ENCODE measurements around the gene PACSIN1. TPM values are rescaled to one million over a fixed set of nuclear protein-coding genes. Genes with fewer than 3 reads are reported as not detected.

The PACSIN1 gene
- total RNA-seq, 1 donor from 2014 or later = 0.11 TPM

- Mint-ChIP-seq H3K4me3 (no peak overlapping the region), H3K27me3 (no peaks in the 10 kb centered on the region), H3K4me1 (peaks cover 11% of the 10 kb centered on the region), H3K36me3 (ENCODE audit: low read depth) (no peaks in the 10 kb centered on the region), H3K27ac (no peak overlapping the region), H3K9me3 (no peaks in the 10 kb centered on the region)
- ATAC-seq (ENCODE audit: low read depth) (no peak), DNase-seq (no peak)
- ChIA-PET CTCF (interaction anchor here (2.6 kb wide), 1 partner anchor 83 kb away, joined by 12 read pairs; no protein-coding TSS in a partner anchor), POLR2A (interaction anchor here (1.1 kb wide), 1 partner anchor 58 kb away, joined by 3 read pairs; no protein-coding TSS in a partner anchor)
- intact Hi-C loops (cut with micrococcal nuclease) = loop anchor here (2.0 to 10.0 kb wide), 5 partner anchors 59 to 278 kb away; partner anchors contain the start of genes ILRUN, PACSIN1, SMIM29 and SNRPC
- TF ChIP-seq, protein P1, sequence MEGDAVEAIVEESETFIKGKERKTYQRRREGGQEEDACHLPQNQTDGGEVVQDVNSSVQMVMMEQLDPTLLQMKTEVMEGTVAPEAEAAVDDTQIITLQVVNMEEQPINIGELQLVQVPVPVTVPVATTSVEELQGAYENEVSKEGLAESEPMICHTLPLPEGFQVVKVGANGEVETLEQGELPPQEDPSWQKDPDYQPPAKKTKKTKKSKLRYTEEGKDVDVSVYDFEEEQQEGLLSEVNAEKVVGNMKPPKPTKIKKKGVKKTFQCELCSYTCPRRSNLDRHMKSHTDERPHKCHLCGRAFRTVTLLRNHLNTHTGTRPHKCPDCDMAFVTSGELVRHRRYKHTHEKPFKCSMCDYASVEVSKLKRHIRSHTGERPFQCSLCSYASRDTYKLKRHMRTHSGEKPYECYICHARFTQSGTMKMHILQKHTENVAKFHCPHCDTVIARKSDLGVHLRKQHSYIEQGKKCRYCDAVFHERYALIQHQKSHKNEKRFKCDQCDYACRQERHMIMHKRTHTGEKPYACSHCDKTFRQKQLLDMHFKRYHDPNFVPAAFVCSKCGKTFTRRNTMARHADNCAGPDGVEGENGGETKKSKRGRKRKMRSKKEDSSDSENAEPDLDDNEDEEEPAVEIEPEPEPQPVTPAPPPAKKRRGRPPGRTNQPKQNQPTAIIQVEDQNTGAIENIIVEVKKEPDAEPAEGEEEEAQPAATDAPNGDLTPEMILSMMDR (IDR thresholded peaks at IDR 0.05) = no peak
These were observed 60.5 kb downstream of the PACSIN1 start for GRCh38 chr6:34526241-34526972.

DNA sequence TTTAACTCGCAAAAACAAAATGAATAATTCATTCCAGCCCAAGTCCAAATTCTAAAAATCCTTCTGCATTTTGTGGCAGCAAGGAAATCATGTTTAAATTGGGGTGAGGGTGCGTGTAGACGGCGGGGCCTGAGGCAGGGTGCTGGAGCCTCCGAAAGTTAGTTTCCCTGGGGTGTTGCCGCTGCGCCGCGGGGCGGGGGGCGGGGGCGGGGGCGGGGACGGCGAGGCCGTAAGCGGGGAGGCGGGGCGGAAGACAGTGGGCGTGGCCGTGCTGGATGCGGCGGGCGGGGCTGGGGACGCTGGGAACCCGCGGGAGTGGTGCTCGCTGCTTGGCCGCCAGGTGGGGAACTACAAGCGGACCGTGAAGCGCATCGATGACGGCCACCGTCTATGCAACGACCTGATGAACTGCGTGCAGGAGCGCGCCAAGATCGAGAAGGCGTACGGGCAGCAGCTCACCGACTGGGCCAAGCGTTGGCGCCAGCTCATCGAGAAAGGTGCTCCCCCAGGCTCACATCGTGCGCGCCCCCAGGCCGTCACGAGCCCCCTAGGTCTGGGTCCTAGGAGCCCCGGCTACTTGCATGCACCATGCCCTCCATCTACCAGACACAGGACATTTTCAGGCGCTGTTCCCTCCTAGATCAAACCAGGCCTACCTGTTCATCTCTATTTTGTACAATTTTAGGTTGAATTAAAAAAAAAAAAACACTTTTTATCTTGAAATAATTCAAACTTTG is 61.3 kb downstream of the PACSIN1 start:
- ATAC-seq (ENCODE audit: low read depth) = peak; percentile 98

DNA sequence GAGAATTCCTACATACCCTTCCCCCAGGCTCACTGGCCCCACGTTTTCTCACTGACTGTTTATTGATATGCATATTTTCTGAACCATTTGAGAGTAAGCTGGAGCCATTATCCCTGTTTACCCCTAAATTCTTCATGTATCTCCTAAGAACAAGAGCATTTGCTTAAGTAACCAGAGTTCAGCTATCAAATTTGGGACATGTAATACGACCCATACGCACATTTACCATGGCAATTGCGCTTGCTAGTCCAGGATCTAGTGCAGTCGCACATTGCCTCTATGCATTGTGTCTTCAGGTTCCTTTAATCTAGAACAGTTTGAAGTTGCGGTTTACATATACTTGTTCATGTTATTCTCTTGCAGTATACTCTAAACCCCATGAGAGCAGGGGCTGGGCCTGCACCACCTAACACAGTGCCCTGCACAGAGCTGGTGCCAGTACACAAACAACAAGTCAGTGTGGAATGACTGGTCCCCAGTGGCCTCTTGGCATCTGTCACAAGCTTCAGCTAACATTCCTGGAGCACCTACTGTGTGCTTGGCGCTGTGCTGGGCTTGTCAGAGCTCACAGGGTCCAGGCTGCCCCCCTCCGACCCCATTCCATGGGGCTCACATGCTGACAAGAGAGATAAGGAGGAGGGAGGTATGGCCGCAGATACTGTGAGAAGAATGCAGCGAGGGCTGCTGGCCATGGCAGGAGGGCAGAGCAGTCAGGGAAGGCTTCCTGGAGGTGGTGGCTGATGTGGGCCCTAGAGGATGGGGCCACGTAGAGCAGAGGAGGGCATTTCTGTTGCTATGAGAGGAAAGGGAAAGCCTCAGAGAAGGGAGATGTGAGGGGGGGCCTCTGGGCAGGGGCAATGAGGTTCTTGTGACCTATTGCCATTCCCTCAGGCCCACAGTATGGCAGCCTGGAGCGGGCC is 62.1 kb downstream of the PACSIN1 start:
- no peaks in the 10 kb centered on the region for H3K36me3 Mint-ChIP-seq (ENCODE audit: low read depth)
- ChIA-PET POLR2A (interaction anchor here (0.5 to 0.7 kb wide), 2 partner anchors 229 to 542 kb away, joined by 4 to 6 read pairs; no protein-coding TSS in a partner anchor), CTCF (interaction anchor here (1.1 to 2.6 kb wide), 3 partner anchors 61 to 81 kb away, joined by 3 to 12 read pairs (median 5); no protein-coding TSS in a partner anchor)
- H3K27ac Mint-ChIP-seq = no peak overlapping the region
- H3K27me3 Mint-ChIP-seq = no peaks in the 10 kb centered on the region
- no peaks in the 10 kb centered on the region for H3K9me3 Mint-ChIP-seq
- H3K4me3 Mint-ChIP-seq = no peak overlapping the region
- intact Hi-C loops (cut with micrococcal nuclease) = loop anchor here (1.0 to 10.0 kb wide), 8 partner anchors 61 to 360 kb away; partner anchors contain the start of genes ILRUN, NUDT3, PACSIN1 and SMIM29
- DNase-seq (no peak), ATAC-seq (ENCODE audit: low read depth) (no peak)
- TF ChIP-seq, protein P1 (IDR thresholded peaks at IDR 0.05) = no peak
- H3K4me1 Mint-ChIP-seq = peaks cover 7% of the 10 kb centered on the region

More for the DNA sequence above, 61.3 kb downstream of the PACSIN1 start:
- POLR2A ChIA-PET = interaction anchor here (0.5 to 1.1 kb wide), 3 partner anchors 59 to 542 kb away, joined by 3 to 6 read pairs (median 4); no protein-coding TSS in a partner anchor
- TF ChIP-seq, protein P1 (IDR thresholded peaks at IDR 0.05) = no peak
- intact Hi-C loops (cut with micrococcal nuclease) = loop anchor here (1.0 to 10.0 kb wide), 8 partner anchors 60 to 361 kb away; partner anchors contain the start of genes ILRUN, NUDT3, PACSIN1 and SMIM29
- Mint-ChIP-seq H3K4me1 (peaks cover 7% of the 10 kb centered on the region), H3K27me3 (no peaks in the 10 kb centered on the region), H3K4me3 (peak overlapping the region; percentile 69), H3K9me3 (no peaks in the 10 kb centered on the region), H3K36me3 (ENCODE audit: low read depth) (no peaks in the 10 kb centered on the region), H3K27ac (peak overlapping the region; percentile 66)
- DNase-seq = peak; percentile 92
- CTCF ChIA-PET = interaction anchor here (1.1 to 2.6 kb wide), 3 partner anchors 61 to 82 kb away, joined by 3 to 12 read pairs (median 5); no protein-coding TSS in a partner anchor

DNA sequence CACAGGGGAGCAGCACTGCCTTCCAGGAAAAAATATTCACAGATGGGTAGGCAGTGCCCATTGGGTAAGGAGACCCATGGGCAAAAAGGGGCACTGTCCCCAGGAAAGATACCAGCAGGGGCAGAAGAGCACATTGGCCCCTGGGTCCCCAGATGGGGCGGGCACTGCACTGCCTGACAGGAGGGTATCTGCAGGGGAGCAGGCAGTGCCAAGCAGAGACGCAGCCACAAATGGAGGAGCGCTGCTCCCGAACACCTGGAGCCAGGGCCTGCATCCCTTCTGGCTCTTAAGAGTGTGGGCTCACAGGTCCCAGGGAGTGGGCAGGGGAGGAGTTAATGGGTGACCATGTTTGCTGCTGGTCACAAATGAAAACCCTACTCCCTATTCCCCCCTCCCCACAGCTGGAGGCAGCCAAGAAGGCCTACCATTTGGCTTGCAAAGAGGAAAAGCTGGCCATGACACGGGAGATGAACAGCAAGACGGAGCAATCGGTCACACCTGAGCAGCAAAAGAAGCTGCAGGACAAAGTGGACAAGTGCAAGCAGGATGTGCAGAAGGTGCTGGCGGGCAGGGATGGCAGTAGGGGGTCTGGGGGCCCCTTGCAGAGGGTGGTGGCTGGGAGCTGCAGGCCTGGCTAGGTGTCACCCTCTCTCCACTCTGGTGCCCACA is 63.3 kb downstream of the PACSIN1 start:
- H3K27ac Mint-ChIP-seq = no peak overlapping the region
- POLR2A ChIA-PET = no interaction called here
- no peak overlapping the region for H3K4me3 Mint-ChIP-seq
- ATAC-seq (ENCODE audit: low read depth) (no peak), DNase-seq (no peak)
- no peaks in the 10 kb centered on the region for H3K27me3 Mint-ChIP-seq
- H3K36me3 Mint-ChIP-seq (ENCODE audit: low read depth) = no peaks in the 10 kb centered on the region
- H3K9me3 Mint-ChIP-seq = no peaks in the 10 kb centered on the region
- TF ChIP-seq, protein P1 (IDR thresholded peaks at IDR 0.05) = no peak
- CTCF ChIA-PET = no interaction called here
- intact Hi-C loops (cut with micrococcal nuclease) = loop anchor here (5.0 to 10.0 kb wide), 2 partner anchors 62 to 226 kb away; partner anchors contain the start of genes PACSIN1 and SNRPC
- H3K4me1 Mint-ChIP-seq = peaks cover 7% of the 10 kb centered on the region
